Cerebellar nuclear complex (tissue), 1 donor: ENCODE data around the gene ACAA1.

ENCODE experiments used
- DNase-seq, 2 experiments: peaks; one replicate each; lab custom pipeline; 2025; lab: John Stamatoyannopoulos, UW

The ACAA1 gene

GRCh38 chr3:38118421-38119247, 18.3 kb downstream of the ACAA1 start:
- no peak for DNase-seq

GRCh38 chr3:38117748-38118420, 19.0 kb downstream of the ACAA1 start:
- DNase-seq = no peak

DNA sequence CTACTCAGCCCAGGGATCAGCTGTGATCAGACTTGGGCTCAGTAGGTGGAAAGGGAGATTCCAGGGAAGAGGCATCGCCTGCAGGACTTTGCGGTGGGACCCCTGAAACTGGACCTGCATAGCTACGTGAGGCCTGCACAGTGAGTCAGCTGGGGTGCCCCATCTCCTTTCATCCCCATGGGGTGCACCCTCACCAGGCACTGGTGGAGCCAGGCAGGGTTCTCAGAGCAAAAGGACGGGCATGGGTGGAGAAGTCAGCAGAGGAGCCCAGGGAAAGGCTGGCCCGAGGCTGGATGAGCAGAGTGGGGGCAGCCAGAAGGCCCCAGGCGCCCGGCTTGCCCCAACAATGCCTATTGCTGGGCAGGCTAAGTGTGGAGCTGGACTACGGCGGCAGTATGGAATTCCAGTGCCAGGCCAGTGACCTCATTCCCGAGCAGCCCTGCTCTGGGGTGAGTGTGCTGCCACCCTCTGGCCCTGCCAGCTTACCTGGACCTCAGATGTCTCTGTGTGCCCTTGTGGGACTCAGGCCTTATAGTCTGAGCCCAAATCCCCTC, 19.7 kb downstream of the ACAA1 start:
- no peak for DNase-seq

DNA sequence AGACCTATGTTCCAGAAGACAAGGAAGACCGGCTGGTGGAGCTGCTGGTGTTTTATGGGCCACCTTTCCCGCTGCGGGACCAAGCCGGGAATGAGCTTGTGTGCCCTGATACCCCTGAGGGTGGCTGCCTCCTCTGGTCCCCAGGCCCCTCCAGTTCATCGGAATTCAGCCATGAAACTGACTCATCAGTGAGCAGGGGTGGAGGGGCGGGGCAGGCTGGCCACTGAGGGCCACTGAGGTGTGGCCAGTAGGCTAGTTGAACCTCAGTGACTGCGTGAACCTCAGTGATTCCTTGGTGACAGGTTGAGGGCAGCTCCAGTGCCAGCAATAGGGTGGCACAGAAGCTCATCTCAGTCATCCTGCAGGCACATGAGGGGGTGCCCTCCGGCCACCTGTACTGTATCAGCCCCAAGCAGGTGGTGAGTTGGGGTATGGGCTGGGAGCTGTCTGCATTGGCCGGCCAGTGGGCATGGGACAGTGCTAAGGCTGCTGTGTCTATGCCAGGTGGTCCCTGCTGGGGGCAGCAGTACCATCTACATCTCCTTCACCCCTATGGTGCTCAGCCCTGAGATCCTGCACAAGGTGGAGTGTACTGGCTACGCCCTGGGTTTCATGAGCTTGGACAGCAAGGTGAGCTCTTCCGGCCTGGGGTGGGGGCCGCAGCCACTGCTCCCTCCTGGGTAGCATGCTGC, 20.3 kb downstream of the ACAA1 start:
- no peak for DNase-seq

DNA sequence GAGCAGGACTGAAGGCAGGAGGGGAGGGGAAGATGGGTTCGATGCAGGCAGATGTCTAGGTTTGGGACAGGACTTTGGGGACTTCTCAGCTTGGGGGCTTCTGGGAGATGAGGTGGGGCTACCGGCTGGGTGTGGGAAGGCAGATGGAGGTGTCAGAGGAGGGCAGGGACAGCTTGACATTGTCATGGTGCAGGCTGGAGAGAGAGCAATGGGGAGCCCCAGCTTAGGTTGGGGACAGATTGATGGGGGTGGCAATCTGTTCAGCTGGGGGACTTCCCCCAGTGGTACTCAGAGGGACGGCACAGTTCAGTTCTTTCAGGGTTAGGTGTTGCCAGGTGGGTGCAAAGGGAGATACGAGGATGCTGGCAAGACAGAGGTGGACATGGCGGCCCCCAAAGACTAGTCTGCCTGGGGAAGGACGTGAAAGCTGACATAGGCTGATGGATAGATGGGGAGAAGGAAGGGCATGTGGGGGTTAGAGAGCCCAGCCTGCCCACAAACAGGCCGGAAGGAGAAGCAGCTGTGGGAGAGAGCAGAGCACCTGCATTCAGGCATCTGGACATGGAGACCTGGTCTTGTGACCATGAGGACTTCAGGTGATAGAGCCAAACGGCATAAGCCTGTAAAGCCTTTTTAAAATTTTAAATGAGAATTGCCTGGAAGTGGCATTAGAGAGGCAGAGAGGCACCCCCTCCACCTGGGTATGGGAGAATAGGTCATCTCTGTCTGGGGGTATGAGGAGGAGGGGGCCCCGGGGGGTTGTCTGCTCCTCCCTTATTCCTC, 21.1 kb downstream of the ACAA1 start:
- DNase-seq = no peak

GRCh38 chr3:38114875-38115644, 21.9 kb downstream of the ACAA1 start:
- DNase-seq = no peak

GRCh38 chr3:38114052-38114874, 22.7 kb downstream of the ACAA1 start:
- DNase-seq = no peak

DNA sequence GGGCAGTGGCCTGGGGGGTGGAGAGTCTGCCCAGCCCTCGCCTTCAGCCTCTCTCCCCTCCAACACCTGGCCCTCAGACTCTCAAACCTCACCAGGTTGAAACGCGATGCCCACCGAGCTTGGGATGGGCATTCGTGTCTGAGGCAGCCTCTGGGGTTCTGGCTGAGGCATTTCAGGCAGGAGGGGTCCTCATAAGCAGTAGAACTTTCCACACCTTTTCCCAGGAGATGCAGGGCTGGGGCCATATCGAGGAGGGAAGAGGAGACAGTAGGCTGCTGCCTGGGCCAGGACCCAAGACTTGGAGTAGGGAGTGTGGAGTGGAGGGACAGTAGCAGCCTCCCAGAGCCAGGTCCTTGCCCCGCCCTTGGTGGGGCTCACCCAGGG, 24.6 kb downstream of the ACAA1 start:
- DNase-seq = no peak

DNA sequence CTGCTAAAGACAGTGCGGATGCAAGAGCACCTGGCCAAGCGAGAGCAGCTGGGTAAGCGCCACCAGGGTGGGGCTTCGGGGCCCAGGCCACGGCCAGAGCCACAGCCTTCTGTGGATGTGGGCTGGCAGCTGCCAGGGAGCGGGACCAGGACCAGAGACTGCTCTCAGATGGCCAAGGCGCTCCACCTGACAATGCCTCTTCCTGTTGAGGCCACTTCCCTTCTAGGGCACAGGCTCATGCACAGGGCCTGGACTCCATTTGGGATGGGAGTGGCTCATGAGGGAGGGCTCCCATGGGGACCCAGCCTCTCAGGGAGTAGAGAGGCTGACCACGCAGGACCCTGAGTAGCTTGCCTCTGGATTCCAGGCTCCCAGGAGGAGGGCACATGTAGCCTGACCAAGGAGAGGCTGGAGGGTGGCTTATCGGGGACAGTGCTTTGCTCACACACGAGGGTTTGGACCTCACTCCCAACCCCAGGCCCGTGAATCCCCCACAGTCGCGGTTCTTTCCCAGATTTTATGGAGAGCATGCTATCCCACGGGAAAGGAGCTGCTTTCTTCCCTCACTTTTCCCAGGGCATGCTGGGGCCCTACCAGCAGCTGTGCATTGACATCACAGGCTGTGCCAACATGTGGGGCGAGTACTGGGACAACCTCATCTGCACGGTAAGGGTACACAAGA, 25.1 kb downstream of the ACAA1 start:
- DNase-seq = no peak

GRCh38 chr3:38111201-38111600, 25.7 kb downstream of the ACAA1 start:
- DNase-seq = no peak

- DNase-seq = no peak
Observed at GRCh38 chr3:38110314-38111050, 26.4 kb downstream of the ACAA1 start.

- no peak for DNase-seq
Observed at GRCh38 chr3:38109580-38110313, 27.2 kb downstream of the ACAA1 start.

GRCh38 chr3:38108649-38109579, 28.0 kb downstream of the ACAA1 start:
- no peak for DNase-seq

DNA sequence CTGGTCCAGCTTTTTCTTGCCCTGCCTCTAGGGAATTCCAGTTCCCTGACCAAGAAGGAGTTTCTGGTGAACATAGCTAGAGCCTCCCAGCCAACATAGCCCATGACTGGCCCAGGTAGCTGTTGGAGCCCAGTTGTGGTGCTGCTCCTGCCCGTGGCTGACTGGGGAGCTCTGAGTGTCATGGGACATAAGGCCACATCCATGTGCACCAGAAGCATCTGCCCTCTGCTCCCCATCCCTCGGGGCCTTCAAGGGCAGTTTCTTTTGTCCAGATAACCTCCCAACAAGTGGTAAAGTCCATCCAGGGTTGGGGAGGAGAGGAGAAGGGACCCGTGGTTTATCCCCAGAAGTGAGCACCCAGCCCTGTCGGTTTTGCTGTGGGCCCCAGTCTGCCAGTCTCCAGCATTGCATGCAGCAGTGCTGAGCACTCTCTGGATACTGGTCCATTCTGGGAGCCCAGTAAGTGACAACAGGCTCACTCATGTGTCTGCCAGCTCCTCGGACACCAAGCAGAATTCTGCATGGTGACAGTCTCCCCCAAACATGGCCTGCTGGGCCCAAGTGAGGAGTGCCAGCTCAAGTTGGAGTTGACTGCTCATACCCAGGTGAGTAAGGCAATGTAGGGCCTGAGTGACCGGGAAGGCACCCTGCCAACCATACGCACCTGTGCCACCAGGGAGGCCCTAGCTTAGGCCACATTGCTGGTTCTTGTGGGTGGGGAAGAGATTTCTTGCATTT, 28.8 kb downstream of the ACAA1 start:
- DNase-seq = no peak

GRCh38 chr3:38105525-38105924, 31.4 kb downstream of the ACAA1 start:
- DNase-seq = no peak

- no peak for DNase-seq
Observed at GRCh38 chr3:38102444-38102814, 34.5 kb downstream of the ACAA1 start.
